Astrocyte of the spinal cord (primary cell): ENCODE results near the gene ZFYVE21.

Experiments used
- DNase-seq: peaks from one replicate; pipeline ENCODE4 v3.0.0; 2011; ENCODE audit warnings: low read depth, low spot score
- H3K4me3 ChIP-seq: 2 replicates; pipeline ENCODE4 v1.5.1; 2011; ENCODE audit warnings: low read depth, mild to moderate bottlenecking, low read length, moderate library complexity
- in situ Hi-C: cut with HindIII; loops from 2 replicates; pipeline ENCODE4 v1.10.0; 2017; ENCODE audit warnings: low sequenced_read_pairs
- TF ChIP-seq, protein P1 (sequence below): IDR thresholded peaks from 2 replicates; pipeline ENCODE4 v1.5.1; 2012; ENCODE audit warnings: low read depth, mild to moderate bottlenecking, low read length, inconsistent platforms

Gene ZFYVE21

DNA sequence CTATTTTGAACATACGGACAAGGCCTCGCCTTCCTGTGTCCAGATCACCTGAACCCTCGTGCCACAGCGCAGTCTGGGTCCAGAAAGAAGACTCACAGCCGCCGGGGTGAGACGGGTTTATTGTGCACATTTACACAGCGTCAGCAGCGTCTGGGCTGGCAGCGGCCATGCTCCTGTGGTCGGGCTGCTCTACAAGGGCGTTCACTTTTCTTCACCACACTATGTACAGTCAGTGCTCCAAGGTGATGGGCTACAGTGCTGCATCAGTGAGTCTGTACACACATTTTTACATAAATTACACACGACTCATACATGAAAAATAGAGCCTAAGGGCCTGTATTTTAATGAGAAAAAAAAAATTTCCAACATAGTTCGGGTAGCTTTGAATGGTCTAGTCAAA is 18.0 kb downstream of the ZFYVE21 start:
- TF ChIP-seq, protein P1, sequence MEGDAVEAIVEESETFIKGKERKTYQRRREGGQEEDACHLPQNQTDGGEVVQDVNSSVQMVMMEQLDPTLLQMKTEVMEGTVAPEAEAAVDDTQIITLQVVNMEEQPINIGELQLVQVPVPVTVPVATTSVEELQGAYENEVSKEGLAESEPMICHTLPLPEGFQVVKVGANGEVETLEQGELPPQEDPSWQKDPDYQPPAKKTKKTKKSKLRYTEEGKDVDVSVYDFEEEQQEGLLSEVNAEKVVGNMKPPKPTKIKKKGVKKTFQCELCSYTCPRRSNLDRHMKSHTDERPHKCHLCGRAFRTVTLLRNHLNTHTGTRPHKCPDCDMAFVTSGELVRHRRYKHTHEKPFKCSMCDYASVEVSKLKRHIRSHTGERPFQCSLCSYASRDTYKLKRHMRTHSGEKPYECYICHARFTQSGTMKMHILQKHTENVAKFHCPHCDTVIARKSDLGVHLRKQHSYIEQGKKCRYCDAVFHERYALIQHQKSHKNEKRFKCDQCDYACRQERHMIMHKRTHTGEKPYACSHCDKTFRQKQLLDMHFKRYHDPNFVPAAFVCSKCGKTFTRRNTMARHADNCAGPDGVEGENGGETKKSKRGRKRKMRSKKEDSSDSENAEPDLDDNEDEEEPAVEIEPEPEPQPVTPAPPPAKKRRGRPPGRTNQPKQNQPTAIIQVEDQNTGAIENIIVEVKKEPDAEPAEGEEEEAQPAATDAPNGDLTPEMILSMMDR: no peak
- peak; percentile 47 for DNase-seq
- in situ Hi-C loops: no loop called here

DNA sequence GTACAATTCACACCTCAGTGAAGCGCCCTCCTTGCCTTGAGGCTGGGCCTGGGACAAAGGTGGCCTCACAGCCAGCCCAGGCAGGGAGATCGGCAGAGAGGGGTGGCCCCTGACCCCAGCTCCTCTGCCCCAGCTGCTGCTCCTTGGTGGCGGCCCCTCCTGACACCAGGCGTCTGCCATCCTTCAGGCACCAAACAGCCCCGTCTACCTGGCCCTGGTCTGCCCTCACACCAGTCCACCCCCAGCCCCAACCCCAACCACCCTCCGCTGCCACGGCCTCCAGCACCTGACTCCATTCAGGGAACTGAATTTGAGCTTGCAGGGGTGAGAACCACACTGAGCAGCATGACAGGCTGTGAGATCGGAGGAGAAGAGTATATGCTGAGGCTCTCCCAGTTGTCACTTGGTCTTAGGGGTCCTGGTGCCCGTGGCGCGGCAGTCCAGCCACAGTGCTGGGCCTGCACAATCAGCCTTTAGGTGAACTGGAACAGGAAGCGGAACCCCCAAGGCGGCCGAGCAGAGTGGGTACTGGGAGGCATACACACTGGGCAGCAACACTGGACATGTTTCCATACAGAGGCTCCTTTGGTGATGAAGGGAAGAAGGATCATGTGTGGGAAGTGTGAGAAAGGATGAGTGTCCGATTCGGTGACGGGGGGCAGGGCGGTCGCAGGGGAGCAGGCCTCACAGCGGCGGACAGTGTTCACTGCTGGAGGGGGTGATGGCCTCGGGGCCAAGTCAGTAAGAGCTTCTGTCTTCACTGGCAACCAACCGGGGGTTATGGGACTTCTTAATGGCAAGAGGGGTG is 18.7 kb downstream of the ZFYVE21 start:
- TF ChIP-seq, protein P1: no peak
- H3K4me3 ChIP-seq: no peak overlapping the region
- in situ Hi-C loops: no loop called here
- no peak for DNase-seq

More for the DNA sequence above, 18.0 kb downstream of the ZFYVE21 start:
- H3K4me3 ChIP-seq: no peak overlapping the region

DNA sequence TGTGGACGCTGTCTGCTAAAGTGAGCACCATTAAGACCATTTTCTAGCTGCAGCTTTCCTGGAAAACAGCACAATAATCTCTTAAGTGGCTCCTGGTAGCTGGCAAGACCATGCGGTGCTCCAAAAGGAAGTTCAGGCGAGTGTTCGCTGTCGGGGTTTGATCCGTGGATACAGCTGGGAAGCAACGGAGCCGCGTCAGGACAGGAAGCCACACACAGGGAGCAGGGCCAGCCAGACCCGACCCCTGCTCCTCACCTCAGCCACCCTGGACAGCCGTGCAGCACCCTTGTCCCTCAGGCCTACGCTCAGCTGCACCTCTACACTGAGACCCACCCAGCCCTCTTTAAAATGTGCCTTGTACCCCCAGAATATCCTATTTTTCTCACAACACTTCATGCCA is 19.4 kb downstream of the ZFYVE21 start:
- in situ Hi-C loops: no loop called here
- no peak overlapping the region for H3K4me3 ChIP-seq
- no peak for DNase-seq
- TF ChIP-seq, protein P1: no peak

DNA sequence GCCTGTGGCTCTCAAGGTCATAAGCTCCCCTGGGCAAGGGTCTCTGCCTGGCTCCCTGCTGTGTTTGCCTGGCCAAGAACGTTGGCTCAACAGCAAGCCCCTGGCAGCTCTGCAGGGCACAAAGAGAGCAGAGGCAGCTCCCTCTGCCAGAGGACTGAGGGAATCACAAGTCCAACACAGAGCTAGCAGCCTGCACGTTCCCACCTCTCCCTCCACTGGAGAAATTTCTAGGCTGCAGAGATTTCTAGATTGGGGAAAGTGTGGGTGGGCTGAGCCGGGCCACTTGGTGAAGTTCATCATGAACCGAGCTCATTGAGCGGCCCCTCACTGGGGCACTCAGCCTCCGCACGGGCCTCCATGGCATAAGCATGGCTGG is 19.8 kb downstream of the ZFYVE21 start:
- in situ Hi-C loops: no loop called here
- TF ChIP-seq, protein P1: no peak
- H3K4me3 ChIP-seq: no peak overlapping the region
- no peak for DNase-seq

DNA sequence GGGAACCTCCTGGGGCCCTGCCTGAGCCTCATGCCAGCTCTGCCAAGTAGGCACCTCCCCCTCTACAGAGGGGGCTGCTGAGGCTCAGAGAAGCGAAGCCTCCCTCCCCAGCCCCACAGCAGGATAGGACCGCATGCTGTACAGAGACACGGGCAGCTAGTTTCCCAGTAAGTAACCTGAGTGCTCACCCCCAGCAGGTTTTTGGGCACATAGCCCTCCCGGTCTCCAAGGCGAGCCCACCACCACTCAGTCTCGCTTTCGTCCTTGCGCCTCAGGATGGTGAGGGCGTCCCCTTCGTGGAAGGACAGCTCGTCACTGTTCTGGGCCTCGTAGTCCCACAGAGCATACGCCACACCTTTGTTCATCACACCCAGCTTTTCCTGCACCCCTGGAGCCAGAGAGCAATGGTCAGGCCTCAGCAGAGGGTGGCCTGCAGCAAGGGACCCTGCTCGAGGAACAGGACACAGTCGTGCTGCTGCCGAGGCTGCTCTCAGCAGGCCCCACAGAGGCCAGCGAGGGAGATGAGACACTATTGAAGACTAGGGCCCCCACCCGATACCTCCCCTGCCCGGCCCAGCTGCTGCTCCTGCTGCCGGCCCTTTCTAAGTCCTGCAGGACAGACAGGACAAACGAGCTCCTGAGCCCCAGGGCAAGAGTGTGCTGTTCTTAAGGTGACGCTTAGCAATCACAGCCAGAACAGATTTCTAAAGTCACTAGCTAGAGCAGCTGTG is 20.4 kb downstream of the ZFYVE21 start:
- TF ChIP-seq, protein P1: no peak
- DNase-seq: no peak
- in situ Hi-C loops: no loop called here
- H3K4me3 ChIP-seq: no peak overlapping the region

DNA sequence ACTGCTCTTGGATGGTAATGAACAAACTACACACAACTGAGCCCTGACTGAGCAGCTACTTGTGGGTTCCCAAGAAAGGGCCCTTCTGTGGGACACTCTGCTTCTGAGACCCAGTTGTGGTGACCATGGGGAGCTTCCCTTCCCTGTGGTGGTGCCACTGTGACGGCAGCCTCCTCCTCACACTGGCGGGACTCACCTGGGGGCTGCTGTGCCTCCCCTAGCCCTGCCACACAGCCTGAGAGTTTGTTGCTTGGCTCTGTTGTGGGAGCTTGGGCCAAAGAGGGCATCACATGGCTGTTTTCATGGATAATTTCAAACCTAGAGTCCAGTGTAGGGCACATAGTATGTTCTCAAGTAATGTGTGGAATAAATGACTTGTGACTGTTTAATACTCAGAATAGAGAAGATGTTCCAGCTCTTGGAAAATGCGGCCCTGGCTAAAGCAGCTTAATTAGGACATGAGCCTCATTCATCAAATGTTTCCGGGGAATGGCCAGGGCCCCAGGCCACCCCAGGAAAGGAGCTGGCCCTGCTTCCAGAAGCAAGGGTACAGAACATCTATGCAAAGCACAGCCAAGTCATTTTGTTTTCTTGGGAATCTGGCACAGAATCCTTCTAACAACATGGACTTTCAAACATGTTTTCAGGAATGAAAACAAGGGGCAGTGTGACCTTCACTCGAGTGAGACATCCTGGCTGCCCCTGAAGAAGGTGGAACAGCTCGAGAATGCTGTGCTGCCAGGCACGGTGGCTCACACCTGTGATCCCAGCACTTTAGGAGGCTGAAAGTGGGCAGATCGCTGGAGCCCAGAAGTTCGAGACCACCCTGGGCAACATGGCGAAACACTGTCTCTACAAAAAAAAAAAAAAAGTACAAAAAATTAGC is 21.2 kb downstream of the ZFYVE21 start:
- no peak for DNase-seq
- TF ChIP-seq, protein P1: no peak
- in situ Hi-C loops: no loop called here
- no peak overlapping the region for H3K4me3 ChIP-seq
